ENCODE results near the gene ZNF200. TPM values are rescaled to one million over a fixed set of nuclear protein-coding genes. Genes with fewer than 3 reads are reported as not detected.

ZNF200 gene
- total RNA-seq, 1 donor from 2014 or later: 14.6 TPM

DNA sequence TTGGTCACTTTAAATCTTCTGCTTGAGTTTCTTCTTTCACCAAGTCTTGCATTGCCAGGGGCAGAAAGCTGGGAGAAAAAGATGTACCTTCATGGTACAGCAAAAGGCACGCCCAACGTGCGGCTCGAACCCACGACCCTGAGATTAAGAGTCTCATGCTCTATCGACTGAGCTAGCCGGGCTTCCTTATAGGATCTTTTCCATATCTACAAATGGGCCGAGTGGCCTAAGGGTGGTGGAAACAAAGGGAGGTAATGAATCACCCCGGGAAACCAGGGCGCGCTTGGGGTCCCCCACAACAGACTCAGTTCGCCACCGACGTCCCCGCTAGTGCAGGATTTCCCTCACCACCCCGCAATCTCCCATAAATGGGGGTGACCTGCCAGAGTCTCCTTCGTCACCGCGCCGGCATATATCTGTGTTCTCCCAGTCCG is 54.5 kb downstream of the ZNF200 start:
- no peaks in the 10 kb centered on the region for H3K36me3 ChIP-seq
- H3K4me1 ChIP-seq: peaks cover 3 to 4% of the 10 kb centered on the region in 2 donors
- no peak overlapping the region for H3K4me3 ChIP-seq
- H3K27ac ChIP-seq: no peak overlapping the region
- no peak for DNase-seq (ENCODE audit: low spot score in 2 of 2)
- intact Hi-C loops (cut with DNase I): no loop called here
- TF ChIP-seq, protein P1, sequence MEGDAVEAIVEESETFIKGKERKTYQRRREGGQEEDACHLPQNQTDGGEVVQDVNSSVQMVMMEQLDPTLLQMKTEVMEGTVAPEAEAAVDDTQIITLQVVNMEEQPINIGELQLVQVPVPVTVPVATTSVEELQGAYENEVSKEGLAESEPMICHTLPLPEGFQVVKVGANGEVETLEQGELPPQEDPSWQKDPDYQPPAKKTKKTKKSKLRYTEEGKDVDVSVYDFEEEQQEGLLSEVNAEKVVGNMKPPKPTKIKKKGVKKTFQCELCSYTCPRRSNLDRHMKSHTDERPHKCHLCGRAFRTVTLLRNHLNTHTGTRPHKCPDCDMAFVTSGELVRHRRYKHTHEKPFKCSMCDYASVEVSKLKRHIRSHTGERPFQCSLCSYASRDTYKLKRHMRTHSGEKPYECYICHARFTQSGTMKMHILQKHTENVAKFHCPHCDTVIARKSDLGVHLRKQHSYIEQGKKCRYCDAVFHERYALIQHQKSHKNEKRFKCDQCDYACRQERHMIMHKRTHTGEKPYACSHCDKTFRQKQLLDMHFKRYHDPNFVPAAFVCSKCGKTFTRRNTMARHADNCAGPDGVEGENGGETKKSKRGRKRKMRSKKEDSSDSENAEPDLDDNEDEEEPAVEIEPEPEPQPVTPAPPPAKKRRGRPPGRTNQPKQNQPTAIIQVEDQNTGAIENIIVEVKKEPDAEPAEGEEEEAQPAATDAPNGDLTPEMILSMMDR (IDR thresholded peaks at IDR 0.05): no peak
- no peaks in the 10 kb centered on the region for H3K9me3 ChIP-seq
- peaks cover 10% of the 10 kb centered on the region for H3K27me3 ChIP-seq

DNA sequence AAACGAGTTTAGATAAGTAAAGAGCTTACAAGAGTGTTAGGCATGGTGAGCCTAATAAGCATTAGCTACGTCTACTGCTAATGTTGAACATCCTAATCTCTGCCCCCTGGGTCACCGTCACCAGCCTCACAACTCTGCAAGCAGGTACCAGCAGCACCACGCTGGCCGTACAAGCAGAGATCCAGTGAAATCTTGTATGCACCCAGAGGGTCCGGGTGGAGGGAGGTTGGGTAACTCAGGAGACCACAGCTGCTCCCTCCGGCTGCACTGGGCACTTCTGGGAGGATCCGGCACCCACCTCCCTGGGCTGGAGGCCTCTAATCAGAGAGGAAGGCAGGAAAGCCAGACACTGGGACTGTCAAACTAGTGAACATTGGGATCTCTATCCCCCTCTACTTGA is 55.3 kb downstream of the ZNF200 start:
- Histone ChIP-seq H3K4me3 (no peak overlapping the region), H3K36me3 (no peaks in the 10 kb centered on the region), H3K9me3 (no peaks in the 10 kb centered on the region), H3K27me3 (peaks cover 12% of the 10 kb centered on the region), H3K4me1 (peaks cover 3 to 4% of the 10 kb centered on the region in 2 donors), H3K27ac (no peak overlapping the region)
- TF ChIP-seq, protein P1 (IDR thresholded peaks at IDR 0.05): no peak
- DNase-seq (ENCODE audit: low spot score in 2 of 2): no peak
- intact Hi-C loops (cut with DNase I): no loop called here

DNA sequence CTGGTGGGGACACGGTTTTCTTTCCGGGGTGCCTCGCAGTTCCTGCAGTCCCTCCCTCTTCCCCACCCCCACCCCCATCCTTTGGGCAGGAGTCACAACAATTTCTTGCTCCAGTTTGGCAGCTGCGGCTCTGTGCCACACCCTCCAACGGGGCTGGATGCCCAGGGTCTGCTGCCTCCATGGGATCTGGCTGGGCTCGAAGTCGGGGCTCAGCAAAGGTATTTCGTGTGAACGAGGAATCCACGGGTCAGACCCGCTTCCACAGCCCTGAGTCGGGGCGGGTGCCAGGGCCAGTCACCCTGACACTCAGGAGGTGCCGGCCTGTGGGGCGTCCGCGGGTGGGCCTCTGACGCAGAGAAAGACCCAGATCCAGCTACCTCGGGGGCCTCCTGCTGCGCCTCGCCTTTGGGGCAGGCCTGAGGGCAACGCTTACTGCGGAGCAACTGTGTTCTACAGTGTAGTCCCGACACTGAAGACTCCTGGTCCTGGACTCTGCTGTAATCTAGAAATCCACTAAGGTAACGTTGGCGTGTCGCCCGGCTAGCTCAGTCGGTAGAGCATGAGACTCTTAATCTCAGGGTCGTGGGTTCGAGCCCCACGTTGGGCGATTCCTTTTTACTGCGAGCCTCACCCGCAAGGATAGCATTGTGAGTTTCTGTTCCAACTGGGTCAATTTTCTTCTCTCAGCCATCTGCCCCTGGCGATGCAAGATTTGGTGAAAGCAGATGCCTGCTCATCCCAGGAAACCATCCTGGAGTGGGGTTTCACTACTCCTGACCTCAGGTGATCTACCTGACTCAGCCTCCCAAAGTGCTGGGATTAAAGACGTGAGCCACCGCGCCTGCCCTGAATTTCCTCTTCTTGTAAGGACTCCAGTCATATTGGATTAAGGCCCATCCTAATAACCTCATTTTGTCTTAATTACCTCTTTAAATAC is 59.5 kb downstream of the ZNF200 start:
- H3K36me3 ChIP-seq: no peaks in the 10 kb centered on the region

DNA sequence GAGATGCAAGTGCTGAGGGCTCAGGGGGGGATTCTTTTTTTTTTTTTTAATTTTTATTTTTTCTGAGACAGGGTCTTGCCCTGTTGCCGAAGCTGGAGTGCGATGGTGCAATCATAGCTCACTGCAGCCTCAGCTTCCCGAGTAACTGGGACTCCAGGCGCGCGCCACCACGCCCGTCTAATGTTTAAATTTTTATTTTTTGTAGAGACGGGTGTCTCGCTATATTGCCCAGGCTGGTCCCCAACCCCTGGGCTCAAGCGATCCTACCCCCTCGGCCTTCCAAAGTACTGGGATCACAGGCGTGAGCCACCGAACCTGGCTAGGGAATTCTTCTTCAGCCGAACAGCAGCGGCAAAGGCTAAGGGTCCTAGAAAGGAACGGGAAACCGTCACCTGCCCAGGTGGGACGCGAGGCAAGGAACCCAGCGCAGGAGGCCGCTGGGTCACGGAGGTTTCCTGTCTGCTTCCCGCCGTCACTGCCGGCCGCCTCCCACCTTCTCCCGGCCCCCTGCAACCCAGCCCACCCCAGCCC is 60.3 kb downstream of the ZNF200 start:
- Histone ChIP-seq H3K4me1 (peaks cover 6 to 9% of the 10 kb centered on the region in 2 donors), H3K27me3 (peaks cover 33% of the 10 kb centered on the region), H3K36me3 (no peaks in the 10 kb centered on the region), H3K9me3 (no peaks in the 10 kb centered on the region), H3K4me3 (no peak overlapping the region), H3K27ac (no peak overlapping the region)
- no peak for DNase-seq (ENCODE audit: low spot score in 2 of 2)
- TF ChIP-seq, protein P1 (IDR thresholded peaks at IDR 0.05): no peak
- intact Hi-C loops (cut with DNase I): no loop called here

More for the DNA sequence above, 59.5 kb downstream of the ZNF200 start:
- Histone ChIP-seq H3K4me1 (peaks cover 4 to 9% of the 10 kb centered on the region in 2 donors), H3K4me3 (no peak overlapping the region), H3K27me3 (peaks cover 33% of the 10 kb centered on the region), H3K27ac (no peak overlapping the region), H3K9me3 (no peaks in the 10 kb centered on the region)
- intact Hi-C loops (cut with DNase I): no loop called here
- TF ChIP-seq, protein P1 (IDR thresholded peaks at IDR 0.05): no peak
- no peak for DNase-seq (ENCODE audit: low spot score in 2 of 2)

DNA sequence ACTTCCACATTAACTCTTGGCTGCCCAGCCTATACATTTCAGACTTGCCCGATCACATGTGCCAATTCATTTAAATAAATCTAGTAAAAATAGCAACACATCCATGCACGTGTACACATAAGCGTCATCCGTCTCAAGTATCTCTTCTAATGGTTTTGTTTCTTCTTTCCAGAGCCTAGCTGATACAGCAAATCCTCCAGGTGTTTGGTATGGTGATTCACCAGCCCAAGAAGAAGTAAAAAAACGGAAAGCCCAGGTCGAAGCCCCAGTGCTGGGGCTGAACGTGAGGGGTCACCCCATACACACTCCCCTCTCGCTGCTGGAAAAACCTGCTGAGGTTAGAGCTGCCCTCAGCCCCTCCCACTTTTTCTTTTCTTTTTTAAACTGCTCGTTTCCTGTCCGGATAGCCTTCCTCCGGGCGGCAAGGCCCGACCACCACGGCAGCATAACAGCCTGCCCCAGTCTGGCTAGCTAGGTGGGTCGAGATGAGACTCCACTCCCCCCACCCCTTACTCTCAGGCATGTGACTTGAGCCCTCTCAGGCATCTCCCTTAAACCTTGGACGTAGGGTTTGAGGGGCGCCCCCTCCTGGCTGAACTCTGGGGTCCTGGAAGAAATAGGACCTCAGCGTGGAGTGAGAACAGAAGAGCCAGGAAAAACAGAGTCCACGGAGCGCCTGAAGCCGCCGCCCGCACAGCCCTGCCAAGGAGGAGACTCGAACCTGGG is 60.9 kb downstream of the ZNF200 start:
- H3K36me3 ChIP-seq: no peaks in the 10 kb centered on the region
- no peak for DNase-seq (ENCODE audit: low spot score in 2 of 2)
- intact Hi-C loops (cut with DNase I): no loop called here

More for the DNA sequence above, 60.9 kb downstream of the ZNF200 start:
- H3K4me1 ChIP-seq: peaks cover 6 to 9% of the 10 kb centered on the region in 2 donors
- peaks cover 33% of the 10 kb centered on the region for H3K27me3 ChIP-seq
- no peak overlapping the region for H3K4me3 ChIP-seq
- H3K27ac ChIP-seq: no peak overlapping the region
- TF ChIP-seq, protein P1 (IDR thresholded peaks at IDR 0.05): no peak
- H3K9me3 ChIP-seq: no peaks in the 10 kb centered on the region

Other genes with a start within 250 kb of the ZNF200 start
- gene CLDN9, start 222.2 kb downstream of the ZNF200 start, total RNA-seq: not detected
- not detected for gene CLDN6, start 217.0 kb downstream of the ZNF200 start, total RNA-seq
- gene TNFRSF12A, start 214.8 kb downstream of the ZNF200 start, total RNA-seq: 914 TPM
- gene HCFC1R1, start 211.2 kb downstream of the ZNF200 start, total RNA-seq: 50.8 TPM
- gene THOC6, start 211.1 kb downstream of the ZNF200 start, total RNA-seq: 32.6 TPM
- gene BICDL2, start 198.2 kb downstream of the ZNF200 start, total RNA-seq: not detected
- 0.21 TPM for gene MMP25, start 188.6 kb downstream of the ZNF200 start, total RNA-seq
- gene IL32, start 169.5 kb downstream of the ZNF200 start, total RNA-seq: 139 TPM
- gene ZSCAN10, start 135.9 kb downstream of the ZNF200 start, total RNA-seq: not detected
- 49.8 TPM for gene ZNF205, start 122.6 kb downstream of the ZNF200 start, total RNA-seq
- 25.3 TPM for gene ZNF213, start 100.1 kb downstream of the ZNF200 start, total RNA-seq
- gene OR1F1, start 47.0 kb downstream of the ZNF200 start, total RNA-seq: not detected
- 1.1 TPM for gene MEFV, start 21.5 kb upstream of the ZNF200 start, total RNA-seq
- 61.8 TPM for gene ZNF263, start 48.3 kb upstream of the ZNF200 start, total RNA-seq
- 1.6 TPM for gene TIGD7, start 70.3 kb upstream of the ZNF200 start, total RNA-seq
- 8.3 TPM for gene ZNF75A, start 70.3 kb upstream of the ZNF200 start, total RNA-seq
- not detected for gene OR2C1, start 120.7 kb upstream of the ZNF200 start, total RNA-seq
- gene ZSCAN32, start 165.8 kb upstream of the ZNF200 start, total RNA-seq: 4.2 TPM
- gene ZNF174, start 166.1 kb upstream of the ZNF200 start, total RNA-seq: 16.0 TPM
- 0.21 TPM for gene ZNF597, start 208.3 kb upstream of the ZNF200 start, total RNA-seq
- 74.6 TPM for gene NAA60, start 208.5 kb upstream of the ZNF200 start, total RNA-seq

Data from ascending aorta (tissue), 2 donors.